NOMO-1 treated with DMSO at 0.1 percent for 48 hours (cell line): ENCODE data around the gene ADAP2.
"Not testable (repeated sequence)": the region's sequence is repeated elsewhere in the genome, so short reads cannot be mapped to it uniquely, and the experiment has no call there.

ENCODE experiments used
- DNase-seq: peaks from one replicate; lab custom pipeline; 2025; ENCODE audit not compliant: unreplicated experiment; lab: John Stamatoyannopoulos, UW

ADAP2 gene, protein sequence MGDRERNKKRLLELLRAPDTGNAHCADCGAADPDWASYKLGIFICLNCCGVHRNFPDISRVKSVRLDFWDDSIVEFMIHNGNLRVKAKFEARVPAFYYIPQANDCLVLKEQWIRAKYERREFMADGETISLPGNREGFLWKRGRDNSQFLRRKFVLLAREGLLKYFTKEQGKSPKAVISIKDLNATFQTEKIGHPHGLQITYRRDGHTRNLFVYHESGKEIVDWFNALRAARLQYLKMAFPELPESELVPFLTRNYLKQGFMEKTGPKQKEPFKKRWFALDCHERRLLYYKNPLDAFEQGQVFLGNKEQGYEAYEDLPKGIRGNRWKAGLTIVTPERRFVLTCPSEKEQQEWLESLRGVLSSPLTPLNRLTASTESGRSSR

DNA sequence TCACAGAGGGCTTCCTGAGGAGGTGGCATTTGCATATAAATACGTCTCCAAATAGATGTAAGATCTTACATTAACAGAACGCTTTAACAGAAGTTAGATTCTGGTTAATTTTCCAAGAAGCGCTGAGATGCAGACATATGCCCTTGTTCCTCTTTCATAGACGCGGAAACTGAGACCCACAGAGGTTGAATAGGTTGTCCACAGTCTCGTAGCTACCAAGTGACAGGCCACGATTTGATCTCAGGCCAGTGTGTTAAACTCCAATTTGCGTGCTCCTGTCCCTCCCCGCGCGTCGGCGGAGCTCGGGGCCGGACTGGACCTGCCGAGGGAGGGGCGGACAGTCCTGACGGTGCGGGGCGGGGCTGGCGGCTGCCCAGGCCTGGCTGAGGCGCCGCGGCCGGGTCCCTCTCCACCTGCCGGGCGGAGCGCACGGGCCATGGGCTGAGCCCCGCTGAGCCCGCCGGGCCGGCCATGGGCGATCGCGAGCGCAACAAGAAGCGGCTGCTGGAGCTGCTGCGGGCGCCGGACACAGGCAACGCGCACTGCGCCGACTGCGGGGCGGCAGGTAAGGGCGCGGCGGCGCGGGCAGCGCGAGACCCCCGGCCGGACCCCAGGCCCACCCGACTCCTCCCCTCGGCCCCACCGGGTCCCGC lies at the start of gene ADAP2:
Gene ADAP2, plus strand, starts transcription at position 402 of the 653 bp plus-strand sequence. Its CDS starts 70 bp downstream, at position 472.
- peak; percentile 61 for DNase-seq

DNA sequence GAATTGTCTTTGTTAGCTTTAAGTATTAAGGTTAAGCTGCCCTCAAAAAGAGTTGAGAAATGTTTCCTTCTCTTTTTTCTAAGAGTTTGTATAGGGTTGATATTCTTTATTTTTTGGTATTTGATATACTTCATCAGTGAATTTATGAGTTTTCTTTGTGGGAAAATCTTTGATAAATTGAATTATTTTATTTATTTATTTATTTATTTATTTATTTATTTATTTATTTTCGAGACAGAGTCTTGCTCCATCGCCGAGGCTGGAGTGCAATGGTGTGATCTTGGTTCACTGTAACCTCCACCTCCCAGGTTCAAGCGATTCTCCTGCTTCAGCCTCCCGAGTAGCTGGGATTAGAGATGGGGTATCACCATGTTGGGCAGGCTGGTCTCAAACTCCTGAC lies 35.6 kb upstream of the ADAP2 start:
- no peak for DNase-seq

DNA sequence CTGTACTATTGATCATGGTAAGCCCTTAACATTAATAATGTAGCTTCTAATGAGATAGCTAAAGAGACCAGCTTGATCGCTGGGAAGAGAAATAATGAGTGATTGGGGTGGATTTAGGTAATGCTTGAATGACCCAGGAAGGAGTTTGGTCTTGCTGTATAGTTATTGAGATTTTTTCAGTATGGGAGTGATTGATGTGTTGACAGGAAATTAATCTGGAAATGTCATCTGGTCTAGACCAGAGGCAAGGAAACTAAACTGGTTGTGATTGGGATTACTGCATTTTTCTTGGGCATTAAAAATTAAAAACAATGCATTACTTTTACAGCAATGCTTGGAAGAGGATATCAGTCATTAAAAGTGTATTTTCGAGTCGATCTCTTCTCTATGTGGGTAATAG lies 27.5 kb upstream of the ADAP2 start:
- no peak for DNase-seq

DNA sequence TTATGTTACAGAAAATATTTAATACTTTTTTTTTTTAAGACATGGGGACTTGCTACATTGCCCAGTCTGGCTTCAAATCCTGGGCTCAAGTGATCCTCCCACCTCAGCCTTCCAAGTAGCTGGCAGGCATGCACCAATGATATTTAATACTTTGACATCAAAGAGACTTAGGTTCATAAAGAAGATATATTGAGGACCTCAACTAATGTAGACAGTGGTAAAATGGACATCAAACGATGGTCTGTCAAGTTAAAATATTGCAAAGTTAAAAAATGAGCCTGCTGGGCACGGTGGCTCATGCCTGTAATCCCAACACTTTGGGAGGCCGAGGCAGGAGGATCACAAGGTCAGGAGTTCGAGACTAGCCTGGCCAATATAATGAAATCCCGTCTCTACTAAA lies 24.4 kb upstream of the ADAP2 start:
- DNase-seq = no peak

DNA sequence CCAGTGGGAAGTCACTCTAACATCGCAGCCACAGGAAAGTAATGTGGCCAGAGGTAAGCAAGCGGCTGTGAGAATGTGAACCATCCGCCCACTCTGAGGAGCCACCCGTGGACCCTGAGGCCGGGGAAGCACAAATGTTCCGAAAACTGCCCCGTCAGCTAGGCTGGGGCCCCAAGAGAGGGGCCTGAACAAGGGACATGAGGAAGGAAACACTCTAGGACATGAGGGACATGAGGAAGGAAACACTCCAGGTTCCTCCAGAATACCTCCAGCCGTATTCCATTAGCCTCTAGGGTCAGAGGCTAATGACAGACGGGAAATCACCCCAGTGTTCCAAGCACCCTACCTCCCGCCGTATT lies 16.0 kb upstream of the ADAP2 start:
- peak; percentile 29 for DNase-seq

DNA sequence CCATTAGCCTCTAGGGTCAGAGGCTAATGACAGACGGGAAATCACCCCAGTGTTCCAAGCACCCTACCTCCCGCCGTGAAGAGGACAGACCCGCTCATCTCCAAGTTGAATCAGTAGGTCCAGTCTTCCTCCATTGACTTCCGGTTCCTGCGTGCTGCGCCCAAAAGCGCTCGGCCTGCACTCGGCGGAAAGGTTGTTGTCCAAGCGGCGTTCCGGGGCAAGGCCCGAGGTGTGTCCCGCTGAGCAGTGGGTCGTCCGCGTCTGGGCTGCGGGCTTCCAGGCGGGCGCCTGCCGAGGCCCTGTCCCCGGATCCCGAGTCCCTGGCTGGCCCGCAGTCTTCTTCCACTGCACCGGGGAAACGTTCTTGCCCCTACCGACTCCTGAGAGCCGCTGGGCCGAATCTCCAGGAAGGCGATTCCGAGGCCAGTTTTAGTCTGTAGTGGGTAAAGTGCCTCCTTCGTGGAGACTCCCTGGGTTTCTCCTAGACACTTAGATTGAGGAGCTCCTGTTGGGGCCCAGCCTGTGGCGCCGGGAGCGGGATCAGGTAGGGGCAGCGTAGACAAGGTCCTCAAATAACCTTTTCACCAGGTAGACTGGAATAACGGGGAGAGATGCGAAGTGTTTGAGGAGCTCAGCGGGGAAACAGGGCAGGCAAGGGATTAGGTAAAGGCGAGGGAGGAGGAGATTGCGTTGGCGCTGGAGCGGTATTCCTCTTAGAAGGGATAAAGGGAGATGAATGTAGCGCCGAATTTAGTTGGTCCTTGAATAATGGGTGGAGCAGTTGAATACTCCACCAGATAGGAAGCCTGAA lies 15.4 kb upstream of the ADAP2 start, which contains the start of gene TEFM:
Gene TEFM, minus strand, starts transcription at position 138 of the 811 bp plus-strand sequence. Its CDS starts 40 bp downstream, at position 98.
- peak; percentile 90 for DNase-seq

DNA sequence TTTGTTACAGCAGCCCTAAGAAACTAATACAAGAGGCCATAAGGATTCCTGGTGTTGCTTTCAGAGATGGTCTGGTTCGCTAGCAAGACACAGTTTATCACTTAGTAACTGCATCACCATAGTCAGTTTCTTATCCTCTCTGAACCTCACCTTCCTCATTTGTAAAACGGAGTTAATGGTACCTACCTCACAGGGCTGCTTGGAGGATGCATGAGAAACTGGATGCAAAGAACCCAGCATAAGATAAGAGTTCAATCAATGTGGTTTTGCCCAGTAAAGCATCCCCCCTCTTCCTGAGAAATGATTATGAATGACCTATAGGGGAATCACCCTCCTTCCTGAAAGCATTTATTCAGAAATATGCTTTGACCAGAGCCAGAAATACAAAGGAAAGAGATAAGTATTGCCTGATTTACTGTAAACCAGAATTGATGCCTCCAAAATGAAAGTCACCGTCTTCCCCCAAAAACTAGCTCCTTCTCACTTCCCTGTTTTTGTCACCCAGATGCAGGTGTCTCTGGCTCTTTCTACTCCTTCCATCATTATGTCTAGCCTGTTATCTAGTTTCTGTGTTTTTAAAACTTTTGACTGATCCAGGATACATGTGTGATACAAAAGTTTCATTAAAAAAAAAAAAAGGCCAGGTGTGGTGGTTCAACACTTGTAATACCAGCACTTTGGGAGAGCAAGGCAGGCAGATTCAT lies 12.9 kb upstream of the ADAP2 start:
- DNase-seq = no peak

DNA sequence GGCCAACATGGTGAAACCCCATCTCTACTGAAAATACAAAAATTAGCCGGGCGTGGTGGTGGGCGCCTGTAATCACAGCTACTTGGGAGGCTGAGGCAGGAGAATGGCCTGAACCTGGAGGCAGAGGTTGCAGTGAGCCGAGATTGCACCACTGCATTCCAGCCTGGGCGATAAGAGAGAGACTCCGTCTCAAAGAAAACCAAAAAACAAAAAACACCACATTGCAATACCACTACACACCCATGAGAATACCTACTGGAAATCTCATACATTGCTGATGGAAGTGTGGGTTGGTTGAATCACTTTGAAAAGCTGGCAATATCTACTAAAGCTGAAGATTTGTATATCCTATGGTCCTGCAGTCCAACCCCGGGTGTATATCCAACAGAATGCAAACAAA lies 11.6 kb upstream of the ADAP2 start:
- DNase-seq = not testable (repeated sequence)

DNA sequence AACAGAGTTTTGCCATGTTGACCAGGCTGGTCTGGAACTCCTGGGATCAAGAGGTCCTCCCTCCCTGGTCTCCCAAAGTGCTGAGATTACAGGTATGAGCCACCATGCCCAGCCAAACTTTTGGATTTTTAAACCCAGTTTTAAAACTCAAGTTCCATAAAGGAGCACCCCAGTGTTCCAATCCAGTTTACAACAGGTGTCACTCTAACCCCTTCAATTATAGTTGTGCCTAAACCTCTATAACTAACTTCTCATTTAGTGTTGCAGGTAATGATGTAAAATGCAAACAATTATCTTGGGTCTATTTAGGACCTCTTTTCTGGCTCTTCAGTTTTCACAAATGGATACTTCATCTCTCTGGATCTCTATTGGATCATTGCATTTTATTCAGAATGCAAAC lies 7.8 kb upstream of the ADAP2 start:
- DNase-seq = no peak

DNA sequence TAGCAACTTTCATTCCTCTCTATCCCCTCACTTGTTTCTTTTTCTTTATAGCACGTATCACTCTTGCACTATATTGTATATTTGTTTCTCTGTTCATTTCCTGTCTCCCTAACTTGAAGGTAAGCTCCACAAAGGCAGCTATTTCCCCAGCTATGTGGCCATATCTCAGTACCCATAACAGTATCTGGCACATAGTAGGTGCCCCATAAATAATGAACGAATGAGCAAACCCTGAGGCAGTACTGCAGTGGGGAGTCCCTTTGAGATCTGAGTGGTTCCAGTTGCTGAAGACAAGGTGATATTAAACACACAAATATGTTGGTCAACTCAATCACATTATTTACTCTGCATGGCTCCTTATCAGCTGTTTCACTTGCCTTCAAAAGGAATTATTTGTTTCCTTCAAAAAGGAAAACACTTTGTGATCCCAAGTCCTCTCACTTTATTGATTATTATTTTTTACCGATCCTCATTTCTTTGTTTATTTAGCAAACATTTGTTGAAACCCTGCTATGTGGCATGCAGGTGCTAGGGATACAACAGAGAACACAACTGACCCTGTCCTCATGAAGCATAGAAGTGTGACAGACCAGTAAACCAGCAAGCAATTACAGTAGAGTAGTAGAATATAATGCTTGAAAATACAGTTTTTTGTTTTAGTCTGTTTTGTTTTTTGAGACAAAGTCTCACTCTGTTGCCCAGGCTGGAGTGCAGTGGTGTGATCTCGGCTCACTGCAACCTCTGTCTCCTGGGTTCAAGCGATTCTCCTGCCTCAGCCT lies 5.7 kb upstream of the ADAP2 start:
- DNase-seq = no peak

DNA sequence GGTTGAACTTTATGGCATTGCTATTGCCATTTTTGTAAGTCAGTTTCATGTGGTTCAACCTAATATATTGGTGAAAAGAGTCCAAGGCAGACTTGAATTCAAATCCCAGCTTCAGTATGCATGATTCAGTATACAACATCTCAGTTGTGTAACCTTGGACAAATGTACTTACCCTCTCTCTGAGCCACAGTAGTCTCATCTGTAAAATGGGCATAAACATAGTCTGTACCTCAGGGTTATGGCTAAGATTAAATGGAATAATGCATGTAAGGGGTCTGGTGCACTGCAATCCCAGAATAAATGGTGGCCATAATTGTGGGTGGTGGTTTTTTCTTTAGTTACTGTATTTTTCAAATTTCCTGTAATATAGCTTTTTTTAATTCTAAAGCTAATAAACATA lies 4.7 kb upstream of the ADAP2 start:
- no peak for DNase-seq

DNA sequence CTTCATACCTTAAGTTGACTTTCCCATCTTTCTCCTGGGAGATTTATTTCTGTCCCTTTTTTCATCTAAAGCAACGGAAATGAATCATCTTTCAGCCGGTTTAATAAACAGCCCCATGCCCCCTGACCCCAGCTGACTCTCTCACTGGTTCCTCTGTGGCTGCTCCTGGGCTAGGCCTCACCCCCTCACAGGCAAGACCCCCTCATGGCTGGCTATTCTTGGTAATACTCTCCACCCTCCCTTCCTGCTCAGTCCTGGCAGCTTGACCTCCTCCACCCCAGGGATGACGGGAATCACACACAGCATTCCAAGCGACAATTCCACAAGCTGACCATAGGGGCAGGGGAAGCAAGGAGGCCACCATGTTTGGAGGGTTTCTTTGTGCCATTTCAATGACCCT lies 1.5 kb upstream of the ADAP2 start:
- no peak for DNase-seq

DNA sequence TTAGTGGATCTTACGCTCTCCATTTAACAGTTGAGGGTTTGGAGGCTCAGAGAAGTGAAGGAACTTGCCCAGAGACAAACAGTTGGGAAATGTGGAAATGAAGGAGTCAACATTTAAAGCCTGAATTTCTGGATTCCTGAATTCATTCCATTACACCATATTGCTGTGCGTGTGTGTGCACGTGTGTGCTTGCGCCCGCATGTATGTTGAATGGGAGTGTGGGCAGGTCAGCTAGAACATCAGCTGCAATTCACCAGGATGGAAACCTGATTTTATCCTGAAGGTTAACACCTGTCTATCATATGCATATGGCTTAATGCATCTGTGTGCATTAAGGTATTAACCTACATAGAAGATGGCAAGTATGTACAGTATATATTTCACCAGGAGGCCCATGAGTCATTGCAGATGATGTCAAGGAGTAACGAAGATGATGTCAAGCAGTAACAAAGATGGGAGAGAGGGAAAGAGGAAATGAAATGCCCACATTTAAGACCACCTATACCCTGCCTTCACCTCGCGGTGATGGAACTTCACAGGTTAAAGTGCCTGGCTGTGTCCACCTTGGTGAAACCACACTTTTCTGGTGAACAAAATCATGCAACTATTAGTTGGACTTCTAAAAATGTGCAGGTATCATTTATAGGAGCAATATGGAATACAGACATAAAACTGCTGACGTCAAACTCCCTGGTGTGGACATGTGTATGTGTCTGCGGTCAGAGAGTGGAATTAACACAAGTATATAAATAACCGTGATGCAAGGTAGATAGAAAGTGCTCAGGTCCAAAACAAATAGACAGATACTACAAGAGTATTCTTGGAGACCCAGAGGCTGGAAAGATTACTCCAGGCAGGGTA lies 832 bp upstream of the ADAP2 start:
- peak; percentile 36 for DNase-seq

DNA sequence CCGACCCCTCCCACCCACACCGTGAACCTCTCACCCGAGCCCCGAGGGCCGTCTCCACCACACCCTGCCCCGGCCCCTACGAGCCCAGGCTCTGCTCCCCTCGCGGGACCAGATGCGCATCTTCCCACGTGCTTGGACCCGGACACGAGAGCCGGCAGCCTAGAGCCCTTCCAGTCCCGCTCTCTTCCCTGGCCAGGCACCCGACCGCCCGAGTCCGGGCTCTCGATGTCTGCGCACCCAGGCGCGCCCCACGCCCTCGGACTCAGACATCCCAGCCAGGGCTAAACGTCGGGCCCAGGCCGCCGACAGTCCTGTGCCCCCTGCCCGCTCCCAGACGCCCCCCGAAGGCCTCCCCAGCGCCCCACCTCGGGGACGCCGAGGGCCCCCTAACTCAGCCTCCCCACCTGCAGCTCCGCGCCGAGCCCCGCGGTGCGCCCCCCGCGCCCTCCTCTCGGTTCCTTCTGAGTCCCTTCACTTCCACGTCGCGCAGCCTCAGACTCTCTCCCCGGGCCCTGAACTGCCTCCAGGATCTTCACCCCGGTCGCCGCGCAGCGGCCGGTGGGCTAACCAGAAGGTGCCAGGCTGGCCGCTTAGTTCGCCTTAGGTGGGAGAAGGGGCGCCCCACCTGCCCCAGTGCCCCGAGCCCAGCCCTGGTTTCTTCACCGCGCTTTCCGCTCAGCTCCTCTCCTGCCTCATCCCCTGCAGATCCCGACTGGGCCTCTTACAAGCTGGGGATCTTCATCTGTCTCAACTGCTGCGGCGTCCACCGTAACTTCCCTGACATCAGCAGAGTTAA lies 688 bp downstream of the ADAP2 start:
- peak; percentile 5 for DNase-seq

DNA sequence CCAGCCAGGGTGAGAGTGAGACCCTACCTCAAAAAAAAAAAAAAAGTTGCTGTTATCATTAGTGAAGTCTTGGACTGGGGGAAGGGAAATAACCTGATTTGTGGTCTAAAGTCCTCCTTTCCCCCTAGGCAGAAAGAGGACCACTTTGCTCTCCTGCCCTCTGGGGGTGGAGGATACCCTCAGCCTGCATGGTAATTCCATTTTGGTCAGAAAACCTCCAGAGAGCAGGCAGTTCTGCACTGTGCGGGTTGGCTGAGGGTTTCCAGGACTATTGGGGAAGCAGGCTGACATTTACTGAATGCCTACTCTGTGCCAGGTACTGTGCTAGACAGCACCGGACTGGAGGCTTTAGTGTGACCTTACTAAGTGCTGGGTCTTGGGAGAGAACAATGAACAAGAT lies 2.6 kb downstream of the ADAP2 start:
- DNase-seq = no peak

DNA sequence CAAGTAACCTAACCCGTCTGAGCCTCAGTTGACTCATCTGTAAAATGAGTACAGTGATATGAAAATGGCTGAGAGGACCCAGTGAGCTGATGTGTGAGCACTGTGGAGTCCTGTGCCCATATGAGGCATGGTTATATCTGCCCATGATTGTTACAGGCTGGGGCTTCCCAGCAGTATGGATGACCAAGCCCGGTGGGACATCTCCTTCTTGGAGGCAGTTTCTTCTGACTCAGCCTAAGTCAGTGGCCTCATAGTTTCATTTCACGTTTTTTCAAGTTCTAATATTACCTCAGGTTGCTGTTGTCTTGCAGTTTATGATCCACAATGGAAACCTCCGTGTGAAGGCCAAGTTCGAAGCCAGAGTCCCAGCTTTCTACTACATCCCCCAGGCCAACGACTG lies 4.8 kb downstream of the ADAP2 start:
- DNase-seq = peak; percentile 60

DNA sequence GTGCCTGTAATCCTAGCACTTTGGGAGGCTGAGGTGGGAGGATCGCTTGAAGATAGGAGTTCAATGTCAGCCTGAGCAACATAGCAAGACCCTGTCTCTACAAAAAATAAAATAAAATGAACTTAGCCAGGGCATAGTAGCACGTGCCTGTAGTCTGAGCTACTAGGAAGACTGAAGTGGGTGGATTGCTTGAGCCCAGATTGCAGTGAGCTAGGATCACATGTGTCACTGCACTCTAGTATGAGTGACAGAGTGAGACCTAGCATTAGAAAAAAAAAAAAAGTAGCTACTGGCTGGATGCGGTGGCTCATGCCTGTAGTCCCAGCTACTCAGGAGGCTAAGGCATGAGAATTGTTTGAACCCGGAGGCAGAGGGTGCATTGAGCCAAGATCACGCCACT lies 6.0 kb downstream of the ADAP2 start:
- DNase-seq = no peak

DNA sequence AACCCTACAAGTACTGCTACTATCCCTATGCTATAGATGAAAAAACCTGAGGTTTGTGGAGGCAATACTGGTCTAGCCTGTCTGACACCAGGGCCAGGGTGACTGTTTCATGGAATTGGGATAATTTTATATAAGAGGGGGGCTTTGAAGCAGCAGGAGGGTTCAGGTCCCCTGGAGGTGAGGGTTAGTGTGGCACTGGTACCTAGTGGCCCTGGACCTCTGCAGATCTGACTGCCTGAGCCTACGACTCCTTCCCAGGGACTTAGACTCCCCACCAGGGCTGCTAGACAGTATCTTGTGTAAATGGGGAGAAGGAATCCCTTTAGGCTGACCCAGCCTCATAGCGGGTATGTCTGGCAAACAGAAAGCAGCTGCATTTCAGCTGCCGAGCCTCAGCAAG lies 6.8 kb downstream of the ADAP2 start:
- no peak for DNase-seq
